ENCODE measurements around the gene CEP112.

Gene CEP112

DNA sequence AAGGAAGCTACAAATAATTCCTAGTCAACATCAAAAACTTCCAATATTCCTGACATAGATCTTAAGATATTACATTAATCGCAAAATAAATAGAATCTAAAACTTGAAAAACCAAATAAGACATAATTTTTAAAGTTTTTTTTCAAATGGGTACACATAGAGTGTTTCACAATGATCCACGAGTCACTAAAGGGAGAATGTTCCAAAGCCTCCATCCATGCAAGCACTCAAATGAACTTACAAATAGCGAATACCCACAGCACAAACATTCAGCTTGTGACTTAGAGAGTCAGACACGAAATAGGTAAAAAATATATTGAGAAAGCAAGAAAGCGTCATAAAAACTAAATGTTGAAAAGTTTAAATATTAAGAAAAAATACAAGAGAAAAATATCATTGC lies 65.7 kb downstream of the CEP112 start:
- TF ChIP-seq, protein P1, sequence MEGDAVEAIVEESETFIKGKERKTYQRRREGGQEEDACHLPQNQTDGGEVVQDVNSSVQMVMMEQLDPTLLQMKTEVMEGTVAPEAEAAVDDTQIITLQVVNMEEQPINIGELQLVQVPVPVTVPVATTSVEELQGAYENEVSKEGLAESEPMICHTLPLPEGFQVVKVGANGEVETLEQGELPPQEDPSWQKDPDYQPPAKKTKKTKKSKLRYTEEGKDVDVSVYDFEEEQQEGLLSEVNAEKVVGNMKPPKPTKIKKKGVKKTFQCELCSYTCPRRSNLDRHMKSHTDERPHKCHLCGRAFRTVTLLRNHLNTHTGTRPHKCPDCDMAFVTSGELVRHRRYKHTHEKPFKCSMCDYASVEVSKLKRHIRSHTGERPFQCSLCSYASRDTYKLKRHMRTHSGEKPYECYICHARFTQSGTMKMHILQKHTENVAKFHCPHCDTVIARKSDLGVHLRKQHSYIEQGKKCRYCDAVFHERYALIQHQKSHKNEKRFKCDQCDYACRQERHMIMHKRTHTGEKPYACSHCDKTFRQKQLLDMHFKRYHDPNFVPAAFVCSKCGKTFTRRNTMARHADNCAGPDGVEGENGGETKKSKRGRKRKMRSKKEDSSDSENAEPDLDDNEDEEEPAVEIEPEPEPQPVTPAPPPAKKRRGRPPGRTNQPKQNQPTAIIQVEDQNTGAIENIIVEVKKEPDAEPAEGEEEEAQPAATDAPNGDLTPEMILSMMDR (IDR thresholded peaks at IDR 0.05; ENCODE audit: low read depth, low read length, missing control alignments) = no peak

DNA sequence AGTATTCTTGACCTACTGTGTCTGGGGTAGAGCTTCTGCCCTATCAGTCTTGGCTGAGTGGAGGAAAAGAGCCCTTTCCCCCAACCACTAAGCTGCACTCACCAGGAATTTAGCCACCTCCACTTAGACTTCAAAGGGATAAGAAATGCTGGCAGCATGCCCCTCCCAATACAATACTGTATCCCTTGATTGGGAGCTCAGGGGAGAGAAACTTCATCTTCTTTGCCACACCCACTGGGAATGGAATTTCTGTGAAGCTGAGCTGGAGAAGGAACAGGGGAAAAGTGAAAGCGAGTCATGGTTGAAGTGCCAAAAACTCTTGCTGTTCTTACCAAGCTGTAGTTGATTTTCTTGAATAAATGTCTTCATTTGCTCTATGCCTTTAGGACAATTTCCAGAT lies 68.8 kb downstream of the CEP112 start:
- DNase-seq (ENCODE audit: low read depth) = peak; percentile 15
- H3K4me3 ChIP-seq (ENCODE audit: low read depth, low read length) = no peak overlapping the region

More for the DNA sequence above, 65.7 kb downstream of the CEP112 start:
- DNase-seq (ENCODE audit: low read depth) = no peak
- in situ Hi-C loops (cut with HindIII; ENCODE audit: low sequenced_read_pairs) = no loop called here
- H3K4me3 ChIP-seq (ENCODE audit: low read depth, low read length) = no peak overlapping the region

DNA sequence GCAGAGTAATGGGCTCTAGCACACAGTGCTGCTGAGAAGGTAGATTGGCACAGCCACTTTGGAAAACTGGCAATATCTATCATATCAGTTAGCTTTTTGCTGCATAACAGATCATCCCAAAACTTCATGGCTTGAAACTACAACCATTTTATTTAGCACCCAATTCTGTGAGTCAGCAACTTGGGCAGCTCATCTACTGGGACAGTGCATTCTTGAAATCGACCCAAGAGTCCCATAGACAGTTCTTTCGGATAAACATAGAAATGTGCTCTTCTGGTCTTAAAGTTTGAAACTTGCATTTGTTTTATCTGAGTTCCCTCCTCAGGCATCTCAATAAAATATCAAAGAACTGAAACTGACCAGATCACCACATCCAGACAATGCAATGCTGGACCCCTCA lies 76.7 kb downstream of the CEP112 start:
- in situ Hi-C loops (cut with HindIII; ENCODE audit: low sequenced_read_pairs) = no loop called here
- DNase-seq (ENCODE audit: low read depth) = no peak
- TF ChIP-seq, protein P1 (IDR thresholded peaks at IDR 0.05; ENCODE audit: low read depth, low read length, missing control alignments) = no peak
- no peak overlapping the region for H3K4me3 ChIP-seq (ENCODE audit: low read depth, low read length)

More for the DNA sequence above, 68.8 kb downstream of the CEP112 start:
- TF ChIP-seq, protein P1 (IDR thresholded peaks at IDR 0.05; ENCODE audit: low read depth, low read length, missing control alignments) = no peak
- in situ Hi-C loops (cut with HindIII; ENCODE audit: low sequenced_read_pairs) = no loop called here

DNA sequence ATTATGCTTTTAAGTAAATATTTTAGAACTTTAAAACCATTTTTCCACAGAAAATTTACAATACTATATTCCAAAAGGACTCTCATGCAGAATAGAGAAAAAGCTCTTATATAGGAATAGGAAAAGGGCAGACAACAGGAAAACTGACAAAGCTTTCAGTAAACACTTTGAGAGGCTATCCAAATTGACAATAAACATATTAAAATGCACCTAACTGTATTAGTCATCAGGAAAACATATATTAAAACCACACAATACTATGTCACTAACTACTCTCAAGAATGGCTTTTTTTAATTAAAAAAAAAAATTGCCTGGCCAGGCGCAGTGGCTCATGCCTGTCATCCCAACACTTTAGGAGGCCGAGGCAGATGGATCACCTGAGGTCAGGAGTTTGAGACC lies 77.3 kb downstream of the CEP112 start:
- DNase-seq (ENCODE audit: low read depth) = no peak
- in situ Hi-C loops (cut with HindIII; ENCODE audit: low sequenced_read_pairs) = no loop called here
- TF ChIP-seq, protein P1 (IDR thresholded peaks at IDR 0.05; ENCODE audit: low read depth, low read length, missing control alignments) = no peak
- no peak overlapping the region for H3K4me3 ChIP-seq (ENCODE audit: low read depth, low read length)

DNA sequence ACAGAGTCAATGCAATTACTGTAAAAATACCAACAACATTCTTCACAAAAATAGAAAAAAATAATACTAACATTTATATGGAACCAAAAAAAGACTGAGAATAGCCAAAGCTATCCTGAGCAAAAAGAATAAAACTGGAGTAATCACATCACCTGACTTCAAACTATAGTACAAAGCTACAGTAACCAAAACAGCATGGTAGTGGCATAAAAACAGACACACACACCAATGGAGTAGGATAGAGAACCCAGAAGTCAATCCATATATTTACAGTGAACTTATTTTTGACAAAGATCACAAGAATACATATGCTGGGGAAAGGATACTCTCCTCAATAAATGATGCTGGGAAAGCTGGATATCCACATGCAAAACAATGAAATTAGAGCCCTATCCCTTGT lies 84.2 kb downstream of the CEP112 start:
- no peak overlapping the region for H3K4me3 ChIP-seq (ENCODE audit: low read depth, low read length)
- DNase-seq (ENCODE audit: low read depth) = no peak
- in situ Hi-C loops (cut with HindIII; ENCODE audit: low sequenced_read_pairs) = no loop called here
- TF ChIP-seq, protein P1 (IDR thresholded peaks at IDR 0.05; ENCODE audit: low read depth, low read length, missing control alignments) = no peak

DNA sequence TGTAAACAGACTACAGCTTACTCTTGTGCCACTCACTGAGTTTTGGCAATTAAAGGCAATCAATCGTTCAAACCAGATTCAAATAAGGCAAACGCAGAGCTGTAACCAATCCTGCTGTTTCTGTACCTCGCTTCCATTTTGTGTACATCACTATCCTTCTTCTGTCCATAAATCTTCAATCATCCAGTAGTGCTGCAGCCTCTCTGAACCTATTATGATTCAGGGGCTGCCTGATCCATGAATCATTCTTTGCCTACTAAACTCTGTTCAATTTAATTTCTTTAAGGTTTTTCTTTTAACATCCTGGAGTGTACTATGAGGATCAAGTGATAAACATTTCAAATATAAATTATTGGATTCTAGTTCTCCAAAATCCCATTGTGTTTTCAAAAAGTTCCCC lies 93.9 kb downstream of the CEP112 start:
- H3K4me3 ChIP-seq (ENCODE audit: low read depth, low read length) = no peak overlapping the region
- in situ Hi-C loops (cut with HindIII; ENCODE audit: low sequenced_read_pairs) = no loop called here
- TF ChIP-seq, protein P1 (IDR thresholded peaks at IDR 0.05; ENCODE audit: low read depth, low read length, missing control alignments) = no peak
- no peak for DNase-seq (ENCODE audit: low read depth)

DNA sequence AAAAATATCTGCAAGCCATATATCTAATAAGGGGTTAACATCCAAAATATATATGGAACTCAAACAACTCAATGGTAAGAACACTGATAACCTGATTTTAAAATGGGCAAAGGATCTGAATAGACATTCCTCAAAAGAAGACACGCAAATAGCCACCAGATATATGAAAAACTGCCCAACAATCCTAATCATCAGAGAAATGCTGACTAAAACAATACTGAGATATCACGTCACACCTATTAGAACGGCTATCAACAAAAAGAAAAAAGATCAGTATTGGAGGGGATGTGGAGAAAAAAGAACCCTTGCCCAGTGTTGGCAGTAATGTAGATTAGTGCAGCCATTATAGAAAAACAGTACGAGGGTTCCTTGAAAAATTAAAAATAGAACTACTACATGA lies 97.2 kb downstream of the CEP112 start:
- in situ Hi-C loops (cut with HindIII; ENCODE audit: low sequenced_read_pairs) = no loop called here

More for the DNA sequence above, 97.2 kb downstream of the CEP112 start:
- TF ChIP-seq, protein P1 (IDR thresholded peaks at IDR 0.05; ENCODE audit: low read depth, low read length, missing control alignments) = no peak
- DNase-seq (ENCODE audit: low read depth) = no peak
- H3K4me3 ChIP-seq (ENCODE audit: low read depth, low read length) = no peak overlapping the region

Data from astrocyte of the cerebellum (primary cell).